Thyroid gland (tissue), 4 donors: Measurements from ENCODE around the gene PHC2. TPM values are rescaled to one million over a fixed set of nuclear protein-coding genes. Genes with fewer than 3 reads are reported as not detected.

Source experiments
- DNase-seq, 2 donors: peaks; one replicate each; pipeline ENCODE4 v3.0.0-alpha.2; 2019
- H3K27ac ChIP-seq, 3 donors: fragments of 200-600 bp; sonication (generic); 1 replicate in 2 of 3; 2 replicates in 1 of 3; pipeline ENCODE4 v1.5.1; 2016 to 2019; ENCODE audit warnings: mild to moderate bottlenecking in 1 of 3, moderate library complexity in 1 of 3
- H3K27me3 ChIP-seq: fragments of 200-600 bp; sonication (generic); one replicate; pipeline ENCODE4 v1.5.1; 2019
- H3K36me3 ChIP-seq, 2 donors: fragments of 200-600 bp; sonication (generic); one replicate each; pipeline ENCODE4 v1.5.1; 2016 to 2019
- H3K4me1 ChIP-seq, 2 donors: fragments of 200-600 bp; sonication (generic); one replicate each; pipeline ENCODE4 v1.5.1; 2017 to 2019
- H3K4me3 ChIP-seq, 3 donors: fragments of 200-600 bp; sonication (generic); replicated peaks in 1 of 3; 1 replicate in 2 of 3; 2 replicates in 1 of 3; pipeline ENCODE4 v1.5.1; 2016; ENCODE audit warnings: mild to moderate bottlenecking in 1 of 3
- H3K9me3 ChIP-seq: fragments of 200-600 bp; sonication (generic); one replicate; pipeline ENCODE4 v1.5.1; 2017
- POLR2A ChIP-seq, 2 donors: fragments of 450-650 bp; IDR thresholded peaks; one replicate each; pipeline ENCODE4 v1.6.1; 2017; ENCODE audit warnings: antibody characterized with exemption in 2 of 2, mild to moderate bottlenecking in 2 of 2, moderate library complexity in 1 of 2
- WGBS, 2 donors: methylation state at CpG; one replicate each; pipeline ENCODE4 v1.1.5; 2017; 5-methylcytosine and 5-hydroxymethylcytosine counted together
- intact Hi-C: fragments of 100-400 bp; cut with DNase I; formaldehyde crosslinking; loops from one replicate; pipeline ENCODE4 v1.15.1; 2023
- total RNA-seq, 4 donors: library from RNA; depleted of rRNA; stranded (reverse); fragments of >200 nt; gene quantifications; one replicate each; pipeline ENCODE4 v1.2.3, GENCODE V29; 2016
- TF ChIP-seq, protein P1 (sequence below), 6 experiments: fragments of 200-600 bp in 3 of 6; fragments of 450-650 bp in 3 of 6; sonication (generic) in 3 of 6; IDR thresholded peaks; one replicate each; pipeline ENCODE4 v1.5.1; 2016 to 2019; ENCODE audit warnings: antibody characterized with exemption in 6 of 6, mild to moderate bottlenecking in 2 of 6, inconsistent platforms in 1 of 6, moderate library complexity in 1 of 6

Gene PHC2
- total RNA-seq, 4 donors from 2014 or later, result 86.8 to 150 (median 113) TPM

DNA sequence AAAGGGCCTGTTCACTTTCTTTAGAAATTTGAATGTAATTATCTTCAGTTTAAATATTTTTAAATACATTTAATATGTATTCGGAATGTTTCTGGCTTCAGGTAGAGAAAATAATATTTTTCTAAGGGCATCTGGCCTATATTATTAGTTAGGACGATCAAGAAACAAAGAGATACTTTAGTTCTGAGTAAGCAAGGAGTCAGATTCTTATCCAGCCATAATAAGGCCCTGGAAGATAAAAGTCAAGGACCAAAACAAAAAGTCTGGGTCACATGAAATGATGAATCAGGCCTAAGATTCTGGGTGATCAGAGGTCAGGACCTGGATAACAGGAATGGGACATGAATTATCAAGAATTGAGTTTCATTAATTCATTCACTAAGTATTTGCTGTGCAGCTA, 6.3 kb downstream of the PHC2 start:
- DNase-seq, result no peak
- intact Hi-C loops, result no loop called here
- Histone ChIP-seq H3K9me3 (no peaks in the 10 kb centered on the region), H3K36me3 (no peaks in the 10 kb centered on the region), H3K27me3 (no peaks in the 10 kb centered on the region), H3K4me3 (no peak overlapping the region), H3K4me1 (peaks cover 2 to 6% of the 10 kb centered on the region in 2 donors), H3K27ac (no peak overlapping the region)
- WGBS, 2 donors, result 79 to 88% methylated on average over 2 of the region's 2 CpGs
- TF ChIP-seq POLR2A (IDR thresholded peaks at IDR 0.05), result no peak
- TF ChIP-seq, protein P1, sequence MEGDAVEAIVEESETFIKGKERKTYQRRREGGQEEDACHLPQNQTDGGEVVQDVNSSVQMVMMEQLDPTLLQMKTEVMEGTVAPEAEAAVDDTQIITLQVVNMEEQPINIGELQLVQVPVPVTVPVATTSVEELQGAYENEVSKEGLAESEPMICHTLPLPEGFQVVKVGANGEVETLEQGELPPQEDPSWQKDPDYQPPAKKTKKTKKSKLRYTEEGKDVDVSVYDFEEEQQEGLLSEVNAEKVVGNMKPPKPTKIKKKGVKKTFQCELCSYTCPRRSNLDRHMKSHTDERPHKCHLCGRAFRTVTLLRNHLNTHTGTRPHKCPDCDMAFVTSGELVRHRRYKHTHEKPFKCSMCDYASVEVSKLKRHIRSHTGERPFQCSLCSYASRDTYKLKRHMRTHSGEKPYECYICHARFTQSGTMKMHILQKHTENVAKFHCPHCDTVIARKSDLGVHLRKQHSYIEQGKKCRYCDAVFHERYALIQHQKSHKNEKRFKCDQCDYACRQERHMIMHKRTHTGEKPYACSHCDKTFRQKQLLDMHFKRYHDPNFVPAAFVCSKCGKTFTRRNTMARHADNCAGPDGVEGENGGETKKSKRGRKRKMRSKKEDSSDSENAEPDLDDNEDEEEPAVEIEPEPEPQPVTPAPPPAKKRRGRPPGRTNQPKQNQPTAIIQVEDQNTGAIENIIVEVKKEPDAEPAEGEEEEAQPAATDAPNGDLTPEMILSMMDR (IDR thresholded peaks at IDR 0.05), result no peak

DNA sequence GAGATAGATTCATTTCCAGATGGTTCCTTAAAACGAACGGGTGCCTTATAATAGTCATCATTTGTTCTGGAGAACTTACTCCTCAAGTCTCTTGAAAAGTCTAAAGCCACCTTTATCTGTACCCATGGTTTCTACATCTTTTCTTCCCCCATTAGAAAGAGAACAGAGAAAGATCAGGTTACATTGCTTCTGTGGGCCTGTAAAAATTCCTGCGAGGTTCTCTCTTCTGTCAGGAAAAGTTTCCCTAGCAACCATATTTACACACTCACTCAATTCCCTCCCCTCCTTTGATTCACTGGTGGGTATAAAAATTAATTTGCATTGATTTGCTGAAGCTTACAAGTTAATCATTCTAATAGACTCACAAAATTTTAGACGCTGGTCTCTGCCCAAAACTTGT, 6.7 kb downstream of the PHC2 start:
- TF ChIP-seq, protein P1 (IDR thresholded peaks at IDR 0.05), result no peak
- no peak for TF ChIP-seq POLR2A (IDR thresholded peaks at IDR 0.05)

DNA sequence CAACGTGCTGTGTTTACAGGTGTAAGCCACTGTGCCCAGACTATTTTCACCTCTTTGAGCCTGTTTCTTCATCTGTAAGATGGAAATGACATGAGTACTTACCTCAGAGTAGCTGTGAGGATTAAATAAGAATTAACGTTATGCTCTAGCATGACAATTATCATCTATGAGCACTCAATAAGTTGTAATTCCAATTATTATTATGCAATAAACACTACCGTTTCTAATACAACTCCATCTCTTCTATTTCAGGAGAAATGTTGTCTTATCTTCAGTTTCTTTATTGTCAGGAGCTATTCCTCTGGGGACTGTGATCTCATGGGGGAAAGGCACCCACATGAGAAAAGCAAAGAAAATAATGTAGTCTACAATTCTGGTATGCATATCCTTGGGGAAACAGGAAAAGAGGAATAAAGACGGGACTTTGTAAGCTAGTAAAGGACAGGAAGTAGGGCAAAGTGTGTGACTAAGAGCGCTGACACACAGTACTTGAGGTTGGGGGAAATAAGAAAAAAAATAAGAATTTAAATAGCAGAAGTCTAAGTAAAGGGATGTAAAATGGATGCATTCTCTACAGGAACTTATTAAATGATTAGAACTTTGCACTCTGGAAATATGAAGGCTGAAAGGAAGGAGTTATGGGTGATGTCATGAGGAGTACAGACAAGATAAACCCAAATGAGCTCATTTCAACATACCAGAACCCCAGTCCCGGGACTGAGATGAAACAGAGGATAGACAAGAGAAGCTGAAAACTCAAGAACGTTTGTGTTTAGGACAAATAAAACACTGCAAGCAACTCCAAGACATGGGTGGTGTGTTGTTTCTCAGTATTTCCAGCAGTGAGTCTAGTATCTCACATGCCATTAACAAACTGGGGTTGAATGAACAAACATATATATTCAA, 9.8 kb downstream of the PHC2 start:
- H3K27ac ChIP-seq, result no peak overlapping the region
- 72 to 79% methylated on average over 7 of the region's 7 CpGs for whole genome bisulfite sequencing, 2 donors
- no peaks in the 10 kb centered on the region for H3K4me1 ChIP-seq
- H3K27me3 ChIP-seq, result no peaks in the 10 kb centered on the region
- intact Hi-C loops, result no loop called here
- TF ChIP-seq, protein P1 (IDR thresholded peaks at IDR 0.05), result no peak
- no peak for TF ChIP-seq POLR2A (IDR thresholded peaks at IDR 0.05)
- H3K4me3 ChIP-seq, result no peak overlapping the region
- DNase-seq, result no peak
- H3K36me3 ChIP-seq, result no peaks in the 10 kb centered on the region
- H3K9me3 ChIP-seq, result no peaks in the 10 kb centered on the region

More for the DNA sequence above, 6.7 kb downstream of the PHC2 start:
- Histone ChIP-seq H3K4me3 (no peak overlapping the region), H3K9me3 (no peaks in the 10 kb centered on the region), H3K4me1 (peaks cover 0 to 2% of the 10 kb centered on the region in 2 donors), H3K36me3 (no peaks in the 10 kb centered on the region), H3K27ac (no peak overlapping the region), H3K27me3 (no peaks in the 10 kb centered on the region)
- 85% methylated on average over 4 of the region's 4 CpGs for WGBS, 2 donors
- DNase-seq, result no peak
- intact Hi-C loops, result no loop called here

DNA sequence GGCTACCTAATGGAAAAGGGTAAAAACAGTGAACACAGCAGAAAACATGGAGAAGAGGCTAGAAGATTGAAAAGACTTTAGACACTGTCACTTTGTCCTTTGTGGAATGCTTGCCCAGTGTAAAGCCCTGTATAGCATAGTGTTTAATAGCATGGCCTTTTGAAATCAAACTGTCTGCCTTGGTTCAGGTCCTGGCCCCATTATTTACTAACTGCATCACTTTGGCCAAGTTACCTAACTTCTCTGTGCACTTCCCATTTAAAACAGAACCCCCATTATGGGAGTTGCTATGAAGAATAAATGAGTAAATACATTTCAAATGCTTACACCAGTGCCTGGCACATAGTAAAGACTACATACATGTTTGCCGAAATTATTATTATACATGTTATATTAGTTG, 12.1 kb downstream of the PHC2 start:
- 95 to 100% methylated on average over 1 of the region's 1 CpG for WGBS, 2 donors
- no peak for DNase-seq
- no peak for TF ChIP-seq POLR2A (IDR thresholded peaks at IDR 0.05)
- TF ChIP-seq, protein P1 (IDR thresholded peaks at IDR 0.05), result no peak
- H3K36me3 ChIP-seq, result no peaks in the 10 kb centered on the region
- H3K27ac ChIP-seq, result no peak overlapping the region
- H3K4me1 ChIP-seq, result no peaks in the 10 kb centered on the region
- no peaks in the 10 kb centered on the region for H3K27me3 ChIP-seq
- no peak overlapping the region for H3K4me3 ChIP-seq
- no peaks in the 10 kb centered on the region for H3K9me3 ChIP-seq
- intact Hi-C loops, result no loop called here

DNA sequence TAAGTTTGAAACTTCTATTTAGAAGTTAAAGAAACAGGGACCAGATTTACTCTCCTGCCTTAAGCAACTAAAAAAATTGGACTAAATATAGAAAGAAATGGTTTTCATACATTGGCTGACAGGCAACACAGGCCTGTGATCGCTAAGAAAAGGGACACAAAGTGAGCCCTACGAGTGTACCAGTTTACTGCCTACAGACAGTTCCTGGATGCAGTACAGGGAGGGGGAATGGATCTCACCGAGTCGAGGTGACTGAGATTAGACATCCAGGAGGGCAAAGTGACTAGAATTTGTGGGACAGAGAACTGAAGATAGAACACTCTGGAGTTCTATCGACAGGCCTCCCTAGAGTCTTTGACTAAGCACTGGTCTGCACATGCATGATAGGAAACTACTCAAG, 16.0 kb downstream of the PHC2 start:
- intact Hi-C loops, result no loop called here
- DNase-seq, result no peak
- Histone ChIP-seq H3K4me3 (no peak overlapping the region), H3K36me3 (no peaks in the 10 kb centered on the region), H3K4me1 (no peaks in the 10 kb centered on the region), H3K27ac (no peak overlapping the region), H3K9me3 (no peaks in the 10 kb centered on the region), H3K27me3 (no peaks in the 10 kb centered on the region)
- WGBS, 2 donors, result 88 to 92% methylated on average over 5 of the region's 5 CpGs
- TF ChIP-seq POLR2A (IDR thresholded peaks at IDR 0.05), result no peak
- TF ChIP-seq, protein P1 (IDR thresholded peaks at IDR 0.05), result no peak
